ENCODE data around the gene SNX22.

Gene SNX22

GRCh38 chr15:64131547-64131946 lies 20.0 kb upstream of the SNX22 start:
- no peak overlapping the region for H3K4me3 ChIP-seq (ENCODE audit: low read length)
- TF ChIP-seq CTCF (IDR thresholded peaks at IDR 0.05; ENCODE audit: low read length) (no peak), EZH2phosphoT487 (IDR thresholded peaks at IDR 0.05; ENCODE audit: low read length) (no peak), EZH2 (optimal IDR thresholded peaks at IDR 0.05; ENCODE audit: low read depth, low read length) (no peak)

GRCh38 chr15:64132217-64132616 lies 19.3 kb upstream of the SNX22 start:
- Histone ChIP-seq H3K36me3 (replicated peaks; ENCODE audit: insufficient read depth, low read length) (peaks cover 5% of the 10 kb centered on the region), H3K79me2 (ENCODE audit: low read length) (no peaks in the 10 kb centered on the region), H4K20me1 (ENCODE audit: insufficient read depth, low read length) (no peaks in the 10 kb centered on the region), H3K4me2 (ENCODE audit: low read depth, low read length) (no peak overlapping the region), H3K9me3 (replicated peaks; ENCODE audit: insufficient read depth, low read length) (no peaks in the 10 kb centered on the region), H2AFZ (ENCODE audit: low read length) (no peak overlapping the region), H3K4me3 (ENCODE audit: low read length) (no peak overlapping the region), H3F3A (ENCODE audit: insufficient read depth, low read length) (no peaks in the 10 kb centered on the region), H3K4me1 (ENCODE audit: low read length) (no peaks in the 10 kb centered on the region), H3K9ac (ENCODE audit: low read length) (no peak overlapping the region), H3K27ac (ENCODE audit: low read length) (no peak overlapping the region), H3K9me2 (replicated peaks; ENCODE audit: insufficient read depth, low read length) (no peaks in the 10 kb centered on the region), H3K27me3 (replicated peaks; ENCODE audit: insufficient read depth, low read length) (no peaks in the 10 kb centered on the region)
- no peak for DNase-seq
- no peak for TF ChIP-seq EZH2phosphoT487 (IDR thresholded peaks at IDR 0.05; ENCODE audit: low read length)
- no peak for TF ChIP-seq CTCF (IDR thresholded peaks at IDR 0.05; ENCODE audit: low read length)
- no peak for TF ChIP-seq EZH2 (optimal IDR thresholded peaks at IDR 0.05; ENCODE audit: low read depth, low read length)

More at GRCh38 chr15:64131547-64131946, 20.0 kb upstream of the SNX22 start:
- no peak overlapping the region for H3K9ac ChIP-seq (ENCODE audit: low read length)
- H3K27ac ChIP-seq (ENCODE audit: low read length): no peak overlapping the region
- no peaks in the 10 kb centered on the region for H3F3A ChIP-seq (ENCODE audit: insufficient read depth, low read length)
- no peaks in the 10 kb centered on the region for H3K9me3 ChIP-seq (replicated peaks; ENCODE audit: insufficient read depth, low read length)
- H3K36me3 ChIP-seq (replicated peaks; ENCODE audit: insufficient read depth, low read length): peaks cover 5% of the 10 kb centered on the region
- no peaks in the 10 kb centered on the region for H4K20me1 ChIP-seq (ENCODE audit: insufficient read depth, low read length)
- H3K4me1 ChIP-seq (ENCODE audit: low read length): no peaks in the 10 kb centered on the region
- H3K4me2 ChIP-seq (ENCODE audit: low read depth, low read length): no peak overlapping the region
- no peak for DNase-seq
- no peak overlapping the region for H2AFZ ChIP-seq (ENCODE audit: low read length)
- no peaks in the 10 kb centered on the region for H3K27me3 ChIP-seq (replicated peaks; ENCODE audit: insufficient read depth, low read length)
- H3K79me2 ChIP-seq (ENCODE audit: low read length): no peaks in the 10 kb centered on the region
- no peaks in the 10 kb centered on the region for H3K9me2 ChIP-seq (replicated peaks; ENCODE audit: insufficient read depth, low read length)

- Histone ChIP-seq H4K20me1 (ENCODE audit: insufficient read depth, low read length) (no peaks in the 10 kb centered on the region), H3K27ac (ENCODE audit: low read length) (no peak overlapping the region), H3K36me3 (replicated peaks; ENCODE audit: insufficient read depth, low read length) (no peaks in the 10 kb centered on the region; the same call in none of the 2 replicates), H3K79me2 (ENCODE audit: low read length) (no peaks in the 10 kb centered on the region), H3K4me1 (ENCODE audit: low read length) (no peaks in the 10 kb centered on the region), H3K4me2 (ENCODE audit: low read depth, low read length) (no peak overlapping the region), H3K9me2 (replicated peaks; ENCODE audit: insufficient read depth, low read length) (no peaks in the 10 kb centered on the region), H2AFZ (ENCODE audit: low read length) (no peak overlapping the region), H3K4me3 (ENCODE audit: low read length) (no peak overlapping the region), H3K9ac (ENCODE audit: low read length) (no peak overlapping the region), H3F3A (ENCODE audit: insufficient read depth, low read length) (no peaks in the 10 kb centered on the region), H3K27me3 (replicated peaks; ENCODE audit: insufficient read depth, low read length) (no peaks in the 10 kb centered on the region), H3K9me3 (replicated peaks; ENCODE audit: insufficient read depth, low read length) (no peaks in the 10 kb centered on the region)
- DNase-seq: no peak
- TF ChIP-seq EZH2 (optimal IDR thresholded peaks at IDR 0.05; ENCODE audit: low read depth, low read length) (no peak), EZH2phosphoT487 (IDR thresholded peaks at IDR 0.05; ENCODE audit: low read length) (no peak), CTCF (IDR thresholded peaks at IDR 0.05; ENCODE audit: low read length) (no peak)
These were observed 17.7 kb upstream of the SNX22 start for GRCh38 chr15:64133623-64134344.
